SK-N-SH (cell line): ENCODE measurements around the gene CENPO. TPM values are rescaled to one million over a fixed set of nuclear protein-coding genes. Genes with fewer than 3 reads are reported as not detected.

Experiments used
- CTCF ChIA-PET: fragments of 300-600, 350-600 bp; formaldehyde crosslinking; extraction: SDS; loops from one replicate; lab custom pipeline; 2021; lab: Yijun Ruan, JAX
- POLR2A ChIA-PET: fragments of 350-600 bp; sonication (Branson Sonifier 250); formaldehyde crosslinking; extraction: SDS; loops from one replicate; lab custom pipeline; 2020; ENCODE audit warnings: antibody characterized with exemption, inconsistent platforms; lab: Yijun Ruan, JAX
- DNase-seq: peaks from one replicate; pipeline ENCODE4 v3.0.0; 2012
- H2AFZ ChIP-seq: fragments of 200-600 bp; sonication (generic); 2 replicates; pipeline ENCODE4 v1.8.1; 2016; ENCODE audit warnings: antibody characterized with exemption, mild to moderate bottlenecking, low read depth
- H3F3A ChIP-seq: fragments of 200-600 bp; sonication (generic); replicated peaks from 2 replicates; pipeline ENCODE3; 2016; ENCODE audit warnings: antibody characterized with exemption, mild to moderate bottlenecking; ENCODE audit not compliant: insufficient read depth
- H3K27ac ChIP-seq, 2 experiments: fragments of 200-500 bp in 1 of 2; fragments of 200-600 bp in 1 of 2; sonication (Bioruptor generic) in 1 of 2; sonication (generic), shearing (Covaris generic) in 1 of 2; 2 replicates each; pipeline versions ENCODE4 v1.5.1 to v1.6.1; 2014 to 2016; ENCODE audit warnings: low read depth in 2 of 2, inconsistent platforms in 1 of 2, low read length in 1 of 2, mild to moderate bottlenecking in 1 of 2, mixed read lengths in 1 of 2
- H3K27me3 ChIP-seq: fragments of 200-600 bp; sonication (generic), shearing (Covaris generic); 2 replicates; pipeline ENCODE4 v1.6.1; 2016; ENCODE audit warnings: mixed run types; ENCODE audit not compliant: insufficient read depth
- H3K36me3 ChIP-seq, 2 experiments: fragments of 200-500 bp in 1 of 2; fragments of 200-600 bp in 1 of 2; sonication (Bioruptor generic) in 1 of 2; sonication (generic) in 1 of 2; replicated peaks in 1 of 2; 2 replicates each; pipeline versions ENCODE3 to v1.5.1; 2014 to 2016; ENCODE audit warnings: low read length in 1 of 2, mild to moderate bottlenecking in 1 of 2; ENCODE audit not compliant: insufficient read depth in 2 of 2, control insufficient read depth in 1 of 2
- H3K4me1 ChIP-seq, 2 experiments: fragments of 200-500 bp in 1 of 2; fragments of 200-600 bp in 1 of 2; sonication (Bioruptor generic) in 1 of 2; sonication (generic), shearing (Covaris generic) in 1 of 2; 2 replicates each; pipeline versions ENCODE4 v1.5.1 to v1.6.1; 2014 to 2016; ENCODE audit warnings: low read depth in 1 of 2, low read length in 1 of 2, mixed run types in 1 of 2; ENCODE audit not compliant: insufficient read depth in 2 of 2, control insufficient read depth in 1 of 2
- H3K4me2 ChIP-seq: fragments of 200-600 bp; sonication (generic), shearing (Covaris generic); 2 replicates; pipeline ENCODE4 v1.6.1; 2017; ENCODE audit warnings: mixed run types
- H3K4me3 ChIP-seq, 2 experiments: fragments of 200-500 bp in 1 of 2; fragments of 200-600 bp in 1 of 2; sonication (Bioruptor generic) in 1 of 2; sonication (generic), shearing (Covaris generic) in 1 of 2; 2 replicates each; pipeline versions ENCODE4 v1.5.1 to v1.8.1; 2014 to 2016; ENCODE audit warnings: low read depth in 2 of 2, inconsistent platforms in 1 of 2, low read length in 1 of 2, mild to moderate bottlenecking in 1 of 2, mixed read lengths in 1 of 2, moderate library complexity in 1 of 2
- H3K79me2 ChIP-seq: fragments of 200-600 bp; sonication (generic); 2 replicates; pipeline ENCODE4 v1.8.1; 2017; ENCODE audit warnings: mild to moderate bottlenecking; ENCODE audit not compliant: insufficient read depth
- H3K9ac ChIP-seq: fragments of 200-600 bp; sonication (generic); 2 replicates; pipeline ENCODE4 v1.6.1; 2017; ENCODE audit warnings: mixed run types
- H3K9me2 ChIP-seq: fragments of 200-600 bp; sonication (generic); 2 replicates; pipeline ENCODE4 v1.6.1; 2017; ENCODE audit warnings: mixed run types
- H3K9me3 ChIP-seq: fragments of 200-600 bp; sonication (generic); 2 replicates; pipeline ENCODE4 v1.6.1; 2017; ENCODE audit warnings: mixed run types, mild to moderate bottlenecking, moderate library complexity
- H4K20me1 ChIP-seq: fragments of 200-600 bp; sonication (generic); 2 replicates; pipeline ENCODE4 v1.6.1; 2017; ENCODE audit warnings: mild to moderate bottlenecking, mixed run types; ENCODE audit not compliant: insufficient read depth
- CHD2 ChIP-seq: fragments of 150-350 bp; IDR thresholded peaks from 2 replicates; pipeline ENCODE4 v1.6.1; 2018; ENCODE audit warnings: low read length; ENCODE audit not compliant: partially characterized antibody
- ELF1 ChIP-seq: IDR thresholded peaks from 2 replicates; pipeline ENCODE4 v1.4.0; 2012
- FOSL2 ChIP-seq: IDR thresholded peaks from 2 replicates; pipeline ENCODE4 v1.4.0; 2012; ENCODE audit warnings: low read depth, mild to moderate bottlenecking, moderate library complexity, borderline replicate concordance
- GATA2 ChIP-seq: sonication (generic); formaldehyde crosslinking; IDR thresholded peaks from 2 replicates; pipeline ENCODE4 v1.5.0; 2020; ENCODE audit warnings: mild to moderate bottlenecking, missing genetic modification reagents
- NRF1 ChIP-seq: IDR thresholded peaks from 2 replicates; pipeline ENCODE4 v1.6.1; 2012; ENCODE audit warnings: low read depth, mild to moderate bottlenecking, low read length
- RCOR1 ChIP-seq: fragments of 150-350 bp; IDR thresholded peaks from 2 replicates; pipeline ENCODE4 v1.6.1; 2017; ENCODE audit warnings: antibody characterized with exemption, low read length
- RXRA ChIP-seq: IDR thresholded peaks from 2 replicates; pipeline ENCODE4 v1.4.0; 2012; ENCODE audit warnings: low read depth, mild to moderate bottlenecking, borderline replicate concordance
- SIN3A ChIP-seq: IDR thresholded peaks from 2 replicates; pipeline ENCODE4 v1.6.1; 2012; ENCODE audit warnings: low read depth, mild to moderate bottlenecking, low read length, moderate library complexity, borderline replicate concordance
- SMC3 ChIP-seq: IDR thresholded peaks from 2 replicates; pipeline ENCODE4 v1.6.1; 2012; ENCODE audit warnings: low read depth, low read length, improper control_type of control experiment
- TEAD4 ChIP-seq: IDR thresholded peaks from 2 replicates; pipeline ENCODE4 v1.4.0; 2012; ENCODE audit warnings: mild to moderate bottlenecking, borderline replicate concordance; ENCODE audit not compliant: insufficient read depth
- YY1 ChIP-seq: IDR thresholded peaks from 2 replicates; pipeline ENCODE4 v1.4.0; 2012; ENCODE audit warnings: low read depth, mild to moderate bottlenecking
- ZBTB33 ChIP-seq: IDR thresholded peaks from 2 replicates; pipeline ENCODE4 v1.4.0; 2012; ENCODE audit warnings: low read depth, borderline replicate concordance
- WGBS: methylation state at CpG from one replicate; pipeline ENCODE4 v1.1.6; 2017; ENCODE audit warnings: low lambda C conversion rate; 5-methylcytosine and 5-hydroxymethylcytosine counted together
- polyA plus RNA-seq, 3 experiments: library from polyadenylated mRNA; depleted of rRNA; stranded (reverse); fragments of >200 nt; gene quantifications; 2 replicates each; pipeline ENCODE4 v1.2.3, GENCODE V29; 2012

Gene CENPO
- polyA plus RNA-seq, 1 of the 3 experiments (the other 2 are of a cell fraction), result 18.3 TPM

GRCh38 chr2:24779116-24779515, 14.1 kb upstream of the CENPO start:
- H3K4me2 ChIP-seq, result no peak overlapping the region
- DNase-seq, result no peak
- no peaks in the 10 kb centered on the region for H3K79me2 ChIP-seq
- H3K9me2 ChIP-seq, result no peaks in the 10 kb centered on the region
- TF ChIP-seq NRF1 (no peak), RXRA (no peak), SMC3 (no peak), GATA2 (CRISPR knock-in tag) (no peak), ELF1 (no peak), YY1 (no peak), CHD2 (no peak)
- TF ChIP-seq, all 33 proteins: peak for 0
- Histone ChIP-seq H3F3A (no peaks in the 10 kb centered on the region), H2AFZ (no peak overlapping the region), H3K4me3 (no peak overlapping the region), H3K4me1 (no peaks in the 10 kb centered on the region), H4K20me1 (no peaks in the 10 kb centered on the region), H3K9ac (no peak overlapping the region), H3K27ac (no peak overlapping the region), H3K9me3 (no peaks in the 10 kb centered on the region), H3K36me3 (no peaks in the 10 kb centered on the region), H3K27me3 (no peaks in the 10 kb centered on the region)
- POLR2A ChIA-PET, result interaction anchor here (1.6 kb wide), 1 partner anchor 13 kb away, joined by 9 read pairs; the partner anchor contains the start of genes CENPO and PTRHD1
- CTCF ChIA-PET, result interaction anchor here (0.6 to 4.1 kb wide), 7 partner anchors 11 to 369 kb away, joined by 3 to 28 read pairs (median 6); partner anchors contain the start of genes CENPO and PTRHD1
- 100% methylated on average over 2 of the region's 2 CpGs for WGBS

GRCh38 chr2:24783641-24784040, 9.6 kb upstream of the CENPO start:
- WGBS, result 94% methylated on average over 3 of the region's 3 CpGs
- no peak for DNase-seq
- H3K4me1 ChIP-seq, result no peaks in the 10 kb centered on the region
- ChIA-PET CTCF (interaction anchor here (0.9 to 2.0 kb wide), 4 partner anchors 8 to 373 kb away, joined by 4 to 5 read pairs (median 5); no protein-coding TSS in a partner anchor), POLR2A (interaction anchor here (1.3 kb wide), 1 partner anchor 10 kb away, joined by 5 read pairs; the partner anchor contains the start of genes CENPO and PTRHD1)
- no peaks in the 10 kb centered on the region for H4K20me1 ChIP-seq
- H3K9ac ChIP-seq, result no peak overlapping the region
- no peak overlapping the region for H3K27ac ChIP-seq
- H3K9me3 ChIP-seq, result no peaks in the 10 kb centered on the region
- H2AFZ ChIP-seq, result no peak overlapping the region
- no peaks in the 10 kb centered on the region for H3K79me2 ChIP-seq
- H3K9me2 ChIP-seq, result no peaks in the 10 kb centered on the region
- H3K36me3 ChIP-seq, result no peaks in the 10 kb centered on the region
- no peaks in the 10 kb centered on the region for H3K27me3 ChIP-seq
- H3K4me2 ChIP-seq, result no peak overlapping the region
- no peak for TF ChIP-seq ZBTB33
- TF ChIP-seq, all 33 proteins: peak for 0
- H3K4me3 ChIP-seq, result no peak overlapping the region
- no peaks in the 10 kb centered on the region for H3F3A ChIP-seq

- Histone ChIP-seq H3K4me2 (no peak overlapping the region), H3K9me2 (no peaks in the 10 kb centered on the region), H3K36me3 (no peaks in the 10 kb centered on the region), H3K79me2 (no peaks in the 10 kb centered on the region), H3K9me3 (no peaks in the 10 kb centered on the region), H3K4me1 (no peaks in the 10 kb centered on the region), H2AFZ (no peak overlapping the region), H3K4me3 (no peak overlapping the region), H3K27ac (no peak overlapping the region), H4K20me1 (no peaks in the 10 kb centered on the region), H3F3A (no peaks in the 10 kb centered on the region), H3K27me3 (no peaks in the 10 kb centered on the region), H3K9ac (no peak overlapping the region)
- no peak for DNase-seq
- ChIA-PET CTCF (interaction anchor here (0.7 to 1.3 kb wide), 3 partner anchors 10 to 41 kb away, joined by 3 to 4 read pairs (median 3); no protein-coding TSS in a partner anchor), POLR2A (no interaction called here)
- TF ChIP-seq SIN3A, result no peak
- no peak for TF ChIP-seq TEAD4
- no peak for TF ChIP-seq RCOR1
- no peak for TF ChIP-seq FOSL2
- WGBS, result 100% methylated on average over 6 of the region's 6 CpGs
Measured at GRCh38 chr2:24785671-24786321, 7.4 kb upstream of the CENPO start.
